ENCODE data around the gene UGT1A8. TPM values are rescaled to one million over a fixed set of nuclear protein-coding genes. Genes with fewer than 3 reads are reported as not detected.
"Not testable (repeated sequence)": the region's sequence is repeated elsewhere in the genome, so short reads cannot be mapped to it uniquely, and the experiment has no call there.

UGT1A8 gene
- polyA plus RNA-seq, 1 donor: not detected

GRCh38 chr2:233597522-233597921, 19.9 kb upstream of the UGT1A8 start:
- H3K4me3 ChIP-seq (ENCODE audit: low read length): no peak overlapping the region
- H3K9me3 ChIP-seq (ENCODE audit: control insufficient read depth, low read depth, low read length): no peaks in the 10 kb centered on the region
- no peak for DNase-seq
- no peak overlapping the region for H3K27ac ChIP-seq (ENCODE audit: low read length)
- no CpG with 5 or more reads among the region's 1 CpG for WGBS (ENCODE audit: insufficient coverage, low lambda C conversion rate)
- H3K27me3 ChIP-seq (ENCODE audit: control insufficient read depth, insufficient read depth, low read length): no peaks in the 10 kb centered on the region
- no peaks in the 10 kb centered on the region for H3K4me1 ChIP-seq (ENCODE audit: control insufficient read depth, insufficient read depth, low read length)
- H3K36me3 ChIP-seq (ENCODE audit: control insufficient read depth, insufficient read depth, low read length): no peaks in the 10 kb centered on the region

- no peaks in the 10 kb centered on the region for H3K4me1 ChIP-seq (ENCODE audit: control insufficient read depth, insufficient read depth, low read length)
- H3K27me3 ChIP-seq (ENCODE audit: control insufficient read depth, insufficient read depth, low read length): no peaks in the 10 kb centered on the region
- no peak overlapping the region for H3K4me3 ChIP-seq (ENCODE audit: low read length)
- no peak overlapping the region for H3K27ac ChIP-seq (ENCODE audit: low read length)
- no peaks in the 10 kb centered on the region for H3K9me3 ChIP-seq (ENCODE audit: control insufficient read depth, low read depth, low read length)
- WGBS (ENCODE audit: insufficient coverage, low lambda C conversion rate): no CpG with 5 or more reads among the region's 3 CpGs
- no peaks in the 10 kb centered on the region for H3K36me3 ChIP-seq (ENCODE audit: control insufficient read depth, insufficient read depth, low read length)
- no peak for DNase-seq
Measured at GRCh38 chr2:233598952-233599351, 18.5 kb upstream of the UGT1A8 start.

GRCh38 chr2:233600386-233600785, 17.0 kb upstream of the UGT1A8 start:
- Histone ChIP-seq H3K9me3 (ENCODE audit: control insufficient read depth, low read depth, low read length) (no peaks in the 10 kb centered on the region), H3K27me3 (ENCODE audit: control insufficient read depth, insufficient read depth, low read length) (no peaks in the 10 kb centered on the region), H3K4me1 (ENCODE audit: control insufficient read depth, insufficient read depth, low read length) (no peaks in the 10 kb centered on the region), H3K36me3 (ENCODE audit: control insufficient read depth, insufficient read depth, low read length) (no peaks in the 10 kb centered on the region), H3K4me3 (ENCODE audit: low read length) (no peak overlapping the region), H3K27ac (ENCODE audit: low read length) (no peak overlapping the region)
- no CpG with 5 or more reads among the region's 2 CpGs for WGBS (ENCODE audit: insufficient coverage, low lambda C conversion rate)
- DNase-seq: no peak

GRCh38 chr2:233602076-233602475, 15.4 kb upstream of the UGT1A8 start:
- no peaks in the 10 kb centered on the region for H3K4me1 ChIP-seq (ENCODE audit: control insufficient read depth, insufficient read depth, low read length)
- H3K9me3 ChIP-seq (ENCODE audit: control insufficient read depth, low read depth, low read length): no peaks in the 10 kb centered on the region
- WGBS (ENCODE audit: insufficient coverage, low lambda C conversion rate): no CpG with 5 or more reads among the region's 1 CpG
- no peaks in the 10 kb centered on the region for H3K27me3 ChIP-seq (ENCODE audit: control insufficient read depth, insufficient read depth, low read length)
- no peak for DNase-seq
- no peaks in the 10 kb centered on the region for H3K36me3 ChIP-seq (ENCODE audit: control insufficient read depth, insufficient read depth, low read length)
- no peak overlapping the region for H3K4me3 ChIP-seq (ENCODE audit: low read length)
- no peak overlapping the region for H3K27ac ChIP-seq (ENCODE audit: low read length)

- no peaks in the 10 kb centered on the region for H3K27me3 ChIP-seq (ENCODE audit: control insufficient read depth, insufficient read depth, low read length)
- H3K4me3 ChIP-seq (ENCODE audit: low read length): no peak overlapping the region
- H3K4me1 ChIP-seq (ENCODE audit: control insufficient read depth, insufficient read depth, low read length): no peaks in the 10 kb centered on the region
- no peak for DNase-seq
- 100% methylated on average over 1 of the region's 4 CpGs for WGBS (ENCODE audit: insufficient coverage, low lambda C conversion rate)
- no peaks in the 10 kb centered on the region for H3K36me3 ChIP-seq (ENCODE audit: control insufficient read depth, insufficient read depth, low read length)
- H3K27ac ChIP-seq (ENCODE audit: low read length): no peak overlapping the region
- H3K9me3 ChIP-seq (ENCODE audit: control insufficient read depth, low read depth, low read length): no peaks in the 10 kb centered on the region
Measured at GRCh38 chr2:233603520-233603919, 13.9 kb upstream of the UGT1A8 start.

GRCh38 chr2:233604826-233605225, 12.6 kb upstream of the UGT1A8 start:
- H3K27me3 ChIP-seq (ENCODE audit: control insufficient read depth, insufficient read depth, low read length): no peaks in the 10 kb centered on the region
- DNase-seq: no peak
- no peaks in the 10 kb centered on the region for H3K9me3 ChIP-seq (ENCODE audit: control insufficient read depth, low read depth, low read length)
- WGBS (ENCODE audit: insufficient coverage, low lambda C conversion rate): no CpG with 5 or more reads among the region's 3 CpGs
- no peaks in the 10 kb centered on the region for H3K36me3 ChIP-seq (ENCODE audit: control insufficient read depth, insufficient read depth, low read length)
- H3K27ac ChIP-seq (ENCODE audit: low read length): no peak overlapping the region
- no peaks in the 10 kb centered on the region for H3K4me1 ChIP-seq (ENCODE audit: control insufficient read depth, insufficient read depth, low read length)
- H3K4me3 ChIP-seq (ENCODE audit: low read length): no peak overlapping the region

- Histone ChIP-seq H3K9me3 (ENCODE audit: control insufficient read depth, low read depth, low read length) (no peaks in the 10 kb centered on the region), H3K4me1 (ENCODE audit: control insufficient read depth, insufficient read depth, low read length) (no peaks in the 10 kb centered on the region), H3K36me3 (ENCODE audit: control insufficient read depth, insufficient read depth, low read length) (no peaks in the 10 kb centered on the region), H3K4me3 (ENCODE audit: low read length) (no peak overlapping the region), H3K27me3 (ENCODE audit: control insufficient read depth, insufficient read depth, low read length) (no peaks in the 10 kb centered on the region), H3K27ac (ENCODE audit: low read length) (no peak overlapping the region)
- WGBS (ENCODE audit: insufficient coverage, low lambda C conversion rate): 83% methylated on average over 1 of the region's 1 CpG
- DNase-seq: no peak
Measured at GRCh38 chr2:233605680-233606079, 11.8 kb upstream of the UGT1A8 start.

- H3K27ac ChIP-seq (ENCODE audit: low read length): no peak overlapping the region
- H3K36me3 ChIP-seq (ENCODE audit: control insufficient read depth, insufficient read depth, low read length): no peaks in the 10 kb centered on the region
- DNase-seq: no peak
- no peaks in the 10 kb centered on the region for H3K9me3 ChIP-seq (ENCODE audit: control insufficient read depth, low read depth, low read length)
- H3K4me1 ChIP-seq (ENCODE audit: control insufficient read depth, insufficient read depth, low read length): no peaks in the 10 kb centered on the region
- 100% methylated on average over 1 of the region's 4 CpGs for WGBS (ENCODE audit: insufficient coverage, low lambda C conversion rate)
- H3K4me3 ChIP-seq (ENCODE audit: low read length): no peak overlapping the region
- no peaks in the 10 kb centered on the region for H3K27me3 ChIP-seq (ENCODE audit: control insufficient read depth, insufficient read depth, low read length)
Measured at GRCh38 chr2:233611284-233611683, 6.1 kb upstream of the UGT1A8 start.

GRCh38 chr2:233620204-233620603, 2.8 kb downstream of the UGT1A8 start:
- DNase-seq: no peak
- 100% methylated on average over 1 of the region's 4 CpGs for WGBS (ENCODE audit: insufficient coverage, low lambda C conversion rate)

GRCh38 chr2:233621863-233622262, 4.4 kb downstream of the UGT1A8 start:
- H3K4me3 ChIP-seq (ENCODE audit: low read length); H3K27ac ChIP-seq (ENCODE audit: low read length); H3K4me1 ChIP-seq (ENCODE audit: control insufficient read depth, insufficient read depth, low read length); DNase-seq; H3K27me3 ChIP-seq (ENCODE audit: control insufficient read depth, insufficient read depth, low read length); H3K36me3 ChIP-seq (ENCODE audit: control insufficient read depth, insufficient read depth, low read length); H3K9me3 ChIP-seq (ENCODE audit: control insufficient read depth, low read depth, low read length): not testable (repeated sequence)
- no CpG with 5 or more reads among the region's 5 CpGs for WGBS (ENCODE audit: insufficient coverage, low lambda C conversion rate)

More at GRCh38 chr2:233620204-233620603, 2.8 kb downstream of the UGT1A8 start:
- H3K36me3 ChIP-seq (ENCODE audit: control insufficient read depth, insufficient read depth, low read length): no peaks in the 10 kb centered on the region
- no peaks in the 10 kb centered on the region for H3K9me3 ChIP-seq (ENCODE audit: control insufficient read depth, low read depth, low read length)
- H3K27me3 ChIP-seq (ENCODE audit: control insufficient read depth, insufficient read depth, low read length): no peaks in the 10 kb centered on the region
- no peaks in the 10 kb centered on the region for H3K4me1 ChIP-seq (ENCODE audit: control insufficient read depth, insufficient read depth, low read length)
- no peak overlapping the region for H3K4me3 ChIP-seq (ENCODE audit: low read length)
- no peak overlapping the region for H3K27ac ChIP-seq (ENCODE audit: low read length)

- Histone ChIP-seq H3K27ac (ENCODE audit: low read length) (no peak overlapping the region), H3K27me3 (ENCODE audit: control insufficient read depth, insufficient read depth, low read length) (no peaks in the 10 kb centered on the region), H3K9me3 (ENCODE audit: control insufficient read depth, low read depth, low read length) (peaks cover 2% of the 10 kb centered on the region), H3K4me3 (ENCODE audit: low read length) (no peak overlapping the region), H3K36me3 (ENCODE audit: control insufficient read depth, insufficient read depth, low read length) (no peaks in the 10 kb centered on the region), H3K4me1 (ENCODE audit: control insufficient read depth, insufficient read depth, low read length) (no peaks in the 10 kb centered on the region)
- DNase-seq: no peak
- no CpG with 5 or more reads among the region's 5 CpGs for WGBS (ENCODE audit: insufficient coverage, low lambda C conversion rate)
Measured at GRCh38 chr2:233627331-233628025, 10.0 kb downstream of the UGT1A8 start.

Data from large intestine (tissue), 3 donors.